HepG2 (cell line): Measurements from ENCODE around the gene DSCAML1. TPM values are rescaled to one million over a fixed set of nuclear protein-coding genes. Genes with fewer than 3 reads are reported as not detected.

Source experiments
- ATAC-seq: fragments of 200-7000 bp; cut with Tn5 transposase; 3 replicates; pipeline ENCODE4 v1.9.1; 2020; ENCODE audit warnings: mild to moderate bottlenecking, moderate library complexity
- BruUV-seq: library from RNA; stranded (reverse); fragments of 400-500 nt; replicated peaks from 2 replicates; lab custom pipeline; 2021; lab: Mats Ljungman, UMichigan
- CTCF ChIA-PET: fragments of 300-600 bp; formaldehyde crosslinking; extraction: SDS; loops from one replicate; lab custom pipeline; 2021; ENCODE audit warnings: low total read pairs, inconsistent platforms, low intra/inter-chr PET ratio; lab: Yijun Ruan, JAX
- POLR2A ChIA-PET: fragments of 350-600 bp; sonication (Branson Sonifier 250); formaldehyde crosslinking; loops from one replicate; lab custom pipeline; 2020; ENCODE audit warnings: antibody characterized with exemption, inconsistent platforms; lab: Yijun Ruan, JAX
- DNase-seq: peaks from one replicate; pipeline ENCODE4 v3.0.0-alpha.2; 2015; ENCODE audit warnings: low spot score
- FAIRE-seq: peaks from 3 replicates; lab custom pipeline; 2011; peaks lifted over from hg19 to GRCh38; lab: Jason Lieb, UNC
- H2AFZ ChIP-seq: one replicate; pipeline ENCODE4 v1.6.1; 2011; ENCODE audit warnings: low read length, inconsistent platforms
- H3K27ac ChIP-seq: fragments of 300-600 bp; 3 replicates; pipeline ENCODE4 v1.8.0; 2011; ENCODE audit warnings: mixed run types, mild to moderate bottlenecking, mixed read lengths, low read length, inconsistent platforms; ENCODE audit not compliant: insufficient read depth; ENCODE audit errors: extremely low read length
- H3K27me3 ChIP-seq, 2 experiments: fragments of 200-600 bp in 1 of 2; 2 replicates in 1 of 2; 3 replicates in 1 of 2; pipeline versions ENCODE4 v1.6.0 to v1.8.0; 2011; ENCODE audit warnings: low read length in 2 of 2, mild to moderate bottlenecking in 2 of 2, moderate library complexity in 2 of 2, inconsistent platforms in 1 of 2; ENCODE audit not compliant: insufficient read depth in 2 of 2, control insufficient read depth in 1 of 2
- H3K36me3 ChIP-seq, 2 experiments: fragments of 200-600 bp in 1 of 2; replicated peaks in 1 of 2; 2 replicates in 1 of 2; 3 replicates in 1 of 2; pipeline versions ENCODE4 v1.5.1 to v1.8.0; 2011; ENCODE audit warnings: low read length in 2 of 2, inconsistent platforms in 1 of 2; ENCODE audit not compliant: insufficient read depth in 2 of 2, control insufficient read depth in 1 of 2
- H3K4me1 ChIP-seq: 2 replicates; pipeline ENCODE4 v1.5.1; 2012; ENCODE audit warnings: low read length, inconsistent platforms; ENCODE audit not compliant: insufficient read depth
- H3K4me2 ChIP-seq: 2 replicates; pipeline ENCODE4 v1.6.0; 2011; ENCODE audit warnings: low read depth, low read length, inconsistent platforms
- H3K4me3 ChIP-seq, 3 experiments: fragments of 200-600 bp in 1 of 3; sonication (generic), shearing (Covaris generic) in 1 of 3; replicated peaks in 1 of 3; 2 replicates each; pipeline ENCODE4 v1.5.1; 2011 to 2016; ENCODE audit warnings: low read length in 3 of 3, inconsistent platforms in 2 of 3, low read depth in 2 of 3, mild to moderate bottlenecking in 2 of 3, control low read depth in 1 of 3, mixed read lengths in 1 of 3; ENCODE audit not compliant: insufficient read depth in 1 of 3
- H3K79me2 ChIP-seq: one replicate; pipeline ENCODE4 v1.6.1; 2011; ENCODE audit warnings: low read length, inconsistent platforms; ENCODE audit not compliant: insufficient read depth
- H3K9ac ChIP-seq: 2 replicates; pipeline ENCODE4 v1.6.0; 2011; ENCODE audit warnings: mild to moderate bottlenecking, low read depth, low read length, inconsistent platforms; ENCODE audit not compliant: insufficient read depth
- H3K9me3 ChIP-seq: 2 replicates; pipeline ENCODE4 v1.5.1; 2012; ENCODE audit warnings: mild to moderate bottlenecking, low read length
- H4K20me1 ChIP-seq: 2 replicates; pipeline ENCODE4 v1.6.0; 2011; ENCODE audit warnings: inconsistent platforms, mild to moderate bottlenecking, low read length, moderate library complexity; ENCODE audit not compliant: insufficient read depth
- BRF2 ChIP-seq: sonication (generic); formaldehyde crosslinking; IDR thresholded peaks from 2 replicates; pipeline ENCODE4 v1.8.1; 2022; ENCODE audit warnings: mild to moderate bottlenecking, missing genetic modification reagents
- DNMT3B ChIP-seq: conservative IDR thresholded peaks from 2 replicates; pipeline ENCODE4 v1.6.1; 2016; ENCODE audit warnings: missing biosample characterization, control low read depth
- ELF1 ChIP-seq: sonication (generic); formaldehyde crosslinking; IDR thresholded peaks from 2 replicates; pipeline ENCODE4 v1.4.0; 2020; ENCODE audit warnings: missing genetic modification reagents
- GPBP1L1 ChIP-seq: sonication (generic); formaldehyde crosslinking; IDR thresholded peaks from 2 replicates; pipeline ENCODE4 v1.5.0; 2020; ENCODE audit warnings: mild to moderate bottlenecking, missing genetic modification reagents
- HDAC6 ChIP-seq: fragments of 200-600 bp; sonication (generic); IDR thresholded peaks from 2 replicates; pipeline ENCODE4 v1.7.0; 2017; ENCODE audit warnings: mild to moderate bottlenecking, antibody characterized with exemption, low read length, low read depth
- KDM1A ChIP-seq: IDR thresholded peaks from 2 replicates; pipeline ENCODE4 v1.6.1; 2016; ENCODE audit warnings: missing compliant biosample characterization
- SP4 ChIP-seq: sonication (generic); formaldehyde crosslinking; IDR thresholded peaks from 2 replicates; pipeline ENCODE4 v1.8.1; 2023; ENCODE audit warnings: mild to moderate bottlenecking, missing genetic modification reagents
- ZMYM3 ChIP-seq: sonication (generic); formaldehyde crosslinking; IDR thresholded peaks from 2 replicates; pipeline ENCODE4 v1.5.1; 2020; ENCODE audit warnings: mild to moderate bottlenecking, missing genetic modification reagents
- ZNF256 ChIP-seq: sonication (generic); formaldehyde crosslinking; conservative IDR thresholded peaks from 2 replicates; pipeline ENCODE4 v1.4.0; 2020; ENCODE audit warnings: missing genetic modification reagents
- ZNF572 ChIP-seq: sonication (generic); formaldehyde crosslinking; IDR thresholded peaks from 2 replicates; pipeline ENCODE4 v1.5.1; 2020; ENCODE audit warnings: mild to moderate bottlenecking, missing genetic modification reagents
- ZNF629 ChIP-seq: sonication (generic); formaldehyde crosslinking; conservative IDR thresholded peaks from 2 replicates; pipeline ENCODE4 v1.5.0; 2020; ENCODE audit warnings: missing genetic modification reagents
- ZNF768 ChIP-seq: sonication (generic); formaldehyde crosslinking; IDR thresholded peaks from 2 replicates; pipeline ENCODE4 v1.4.0; 2020; ENCODE audit warnings: missing genetic modification reagents
- WGBS: methylation state at CpG from one replicate; pipeline ENCODE4 v1.1.6; 2017; ENCODE audit warnings: low lambda C conversion rate; 5-methylcytosine and 5-hydroxymethylcytosine counted together
- in situ Hi-C: cut with HindIII; loops from 2 replicates; pipeline ENCODE4 v1.10.0; 2017; ENCODE audit warnings: low pct_unique_long_range_greater_than_20kb; ENCODE audit not compliant: extremely low pct_ligation_motif_present
- intact Hi-C: fragments of 100-400 bp; cut with micrococcal nuclease; formaldehyde crosslinking; loops from one replicate; pipeline ENCODE4 v1.10.0; 2022; ENCODE audit not compliant: unreplicated experiment
- polyA plus RNA-seq, 8 experiments: library from polyadenylated mRNA; depleted of rRNA in 3 of 8; stranded (reverse) in 7 of 8; unstranded in 1 of 8; fragments of >200 nt; fragmentation: Illumina TruSeq in 4 of 8; extraction: Trizol in 4 of 8; gene quantifications; 2 replicates each; pipeline versions ENCODE4 v1.2.1 to v1.2.3, GENCODE V29; 2011 to 2016; ENCODE audit warnings: low read depth in 4 of 8, missing spikeins in 1 of 8, mixed read lengths in 1 of 8; ENCODE audit not compliant: insufficient read depth in 1 of 8
- total RNA-seq, 5 experiments: library from RNA; depleted of rRNA; stranded (reverse); fragments of >200 nt; fragmentation: Illumina TruSeq; extraction: Trizol; gene quantifications; 2 replicates each; pipeline ENCODE4 v1.2.3, GENCODE V29; 2016; ENCODE audit warnings: low read depth in 1 of 5

Gene DSCAML1
- total and polyA plus RNA-seq, 2 of the 13 experiments (the other 11 are each of a cell fraction or from before 2014, with no cell fraction given), result 0.29 to 0.40 TPM

GRCh38 chr11:117826190-117826570, 29.2 kb upstream of the DSCAML1 start (continued):
- TF ChIP-seq HDAC6 (no peak), ELF1 (CRISPR knock-in tag) (no peak), SP4 (CRISPR knock-in tag) (no peak)

GRCh38 chr11:117825538-117826189, 28.6 kb upstream of the DSCAML1 start:
- no peaks in the 10 kb centered on the region for H3K36me3 ChIP-seq
- CTCF ChIA-PET, result no interaction called here
- H3K79me2 ChIP-seq, result peaks cover 13% of the 10 kb centered on the region
- in situ Hi-C loops, result no loop called here
- peak overlapping the region; percentile 72 for H3K4me2 ChIP-seq
- no peak overlapping the region for H3K27ac ChIP-seq
- TF ChIP-seq KDM1A (peak; percentile 38; the same call in 1 of the 2 replicates), ZNF572 (CRISPR knock-in tag) (0 out of 2 replicates have a peak, but pooled peaks have one; percentile 32), BRF2 (CRISPR knock-in tag) (no peak), DNMT3B (no peak), ZNF768 (peak; percentile 97), ZNF256 (CRISPR knock-in tag) (no peak), ZMYM3 (CRISPR knock-in tag) (peak; percentile 34; the same call in 1 of the 2 replicates), ZNF629 (CRISPR knock-in tag) (peak; percentile 96), GPBP1L1 (CRISPR knock-in tag) (no peak)
- TF ChIP-seq, all 625 proteins: peak for 5
- Histone ChIP-seq H3K4me3 (no peak overlapping the region), H3K9me3 (no peaks in the 10 kb centered on the region), H3K27me3 (peaks cover 4 to 20% of the 10 kb centered on the region in 2 experiments; a peak in 3 of 5 replicates), H4K20me1 (no peaks in the 10 kb centered on the region), H3K4me1 (peaks cover 88% of the 10 kb centered on the region), H2AFZ (no peak overlapping the region), H3K9ac (no peak overlapping the region)
- no peak for ATAC-seq
- no peak for FAIRE-seq
- BruUV-seq, result no TSS peak
- intact Hi-C loops, result no loop called here
- 55% methylated on average over 4 of the region's 8 CpGs for WGBS
- no peak for DNase-seq
- POLR2A ChIA-PET, result interaction anchor here (1.4 kb wide), 1 partner anchor 8 kb away, joined by 3 read pairs; no protein-coding TSS in a partner anchor
